GM18858 (cell line): Measurements from ENCODE around the gene C11orf91.
"Not testable (repeated sequence)": the region's sequence is repeated elsewhere in the genome, so short reads cannot be mapped to it uniquely, and the experiment has no call there.

Experiments
- ATAC-seq: cut with Tn5 transposase; IDR thresholded peaks from one replicate; pipeline ENCODE4 v1.9.1; 2021; ENCODE audit not compliant: unreplicated experiment

The C11orf91 gene

GRCh38 chr11:33721984-33722383 is 21.4 kb upstream of the C11orf91 start:
- no peak for ATAC-seq

- ATAC-seq = no peak
Observed at GRCh38 chr11:33721426-33721825, 20.8 kb upstream of the C11orf91 start.

- no peak for ATAC-seq
Observed at GRCh38 chr11:33719587-33719986, 19.0 kb upstream of the C11orf91 start.

- ATAC-seq = no peak
Observed at GRCh38 chr11:33718440-33718839, 17.8 kb upstream of the C11orf91 start.

- ATAC-seq = no peak
Observed at GRCh38 chr11:33716243-33716642, 15.6 kb upstream of the C11orf91 start.

GRCh38 chr11:33713856-33714398 is 13.3 kb upstream of the C11orf91 start:
- ATAC-seq = no peak

GRCh38 chr11:33713151-33713855 is 12.7 kb upstream of the C11orf91 start:
- no peak for ATAC-seq

GRCh38 chr11:33712436-33712835 is 11.8 kb upstream of the C11orf91 start:
- ATAC-seq = no peak

GRCh38 chr11:33709466-33709865 is 8.8 kb upstream of the C11orf91 start:
- no peak for ATAC-seq

- no peak for ATAC-seq
Observed at GRCh38 chr11:33708985-33709384, 8.4 kb upstream of the C11orf91 start.

- ATAC-seq = not testable (repeated sequence)
Observed at GRCh38 chr11:33707831-33708230, 7.2 kb upstream of the C11orf91 start.

- ATAC-seq = no peak
Observed at GRCh38 chr11:33706966-33707365, 6.3 kb upstream of the C11orf91 start.

GRCh38 chr11:33706546-33706945 is 5.9 kb upstream of the C11orf91 start:
- no peak for ATAC-seq

GRCh38 chr11:33704240-33705002 is 3.8 kb upstream of the C11orf91 start:
- no peak for ATAC-seq

- no peak for ATAC-seq
Observed at GRCh38 chr11:33703788-33704187, 3.2 kb upstream of the C11orf91 start.

- no peak for ATAC-seq
Observed at GRCh38 chr11:33703234-33703633, 2.6 kb upstream of the C11orf91 start.

- no peak for ATAC-seq
Observed at GRCh38 chr11:33701302-33702230, 940 bp upstream of the C11orf91 start.

- no peak for ATAC-seq
Observed at GRCh38 chr11:33700063-33700501, 544 bp downstream of the C11orf91 start.

- no peak for ATAC-seq
Observed at GRCh38 chr11:33699515-33700062, 1.0 kb downstream of the C11orf91 start.

- no peak for ATAC-seq
Observed at GRCh38 chr11:33698921-33699320, 1.7 kb downstream of the C11orf91 start.

GRCh38 chr11:33697997-33698396 is 2.6 kb downstream of the C11orf91 start:
- no peak for ATAC-seq
